AG20443 (cell line): ENCODE measurements around the gene EYS.

Experiments used
- DNase-seq: peaks from one replicate; pipeline ENCODE4 v3.0.0; 2012; ENCODE audit warnings: low spot score, mixed read lengths

Gene EYS

GRCh38 chr6:64955435-64955848 lies 751.6 kb downstream of the EYS start:
- DNase-seq: no peak

- DNase-seq: no peak
Measured at GRCh38 chr6:64949257-64949656, 757.8 kb downstream of the EYS start.

- DNase-seq: no peak
Measured at GRCh38 chr6:64948261-64948660, 758.8 kb downstream of the EYS start.

GRCh38 chr6:64945450-64945849 lies 761.6 kb downstream of the EYS start:
- no peak for DNase-seq

- no peak for DNase-seq
Measured at GRCh38 chr6:64932486-64932885, 774.5 kb downstream of the EYS start.

- DNase-seq: no peak
Measured at GRCh38 chr6:64930681-64931080, 776.3 kb downstream of the EYS start.

GRCh38 chr6:64926051-64926450 lies 781.0 kb downstream of the EYS start:
- DNase-seq: no peak

GRCh38 chr6:64920257-64920656 lies 786.8 kb downstream of the EYS start:
- no peak for DNase-seq

- no peak for DNase-seq
Measured at GRCh38 chr6:64914124-64914523, 792.9 kb downstream of the EYS start.

GRCh38 chr6:64912966-64913365 lies 794.1 kb downstream of the EYS start:
- no peak for DNase-seq

GRCh38 chr6:64908104-64908503 lies 798.9 kb downstream of the EYS start:
- no peak for DNase-seq

GRCh38 chr6:64904616-64905015 lies 802.4 kb downstream of the EYS start:
- no peak for DNase-seq

- no peak for DNase-seq
Measured at GRCh38 chr6:64902596-64902995, 804.4 kb downstream of the EYS start.

- no peak for DNase-seq
Measured at GRCh38 chr6:64896939-64897338, 810.1 kb downstream of the EYS start.

GRCh38 chr6:64895945-64896344 lies 811.1 kb downstream of the EYS start:
- no peak for DNase-seq

- no peak for DNase-seq
Measured at GRCh38 chr6:64890609-64891008, 816.4 kb downstream of the EYS start.

- DNase-seq: no peak
Measured at GRCh38 chr6:64889144-64889543, 817.9 kb downstream of the EYS start.

GRCh38 chr6:64874776-64875175 lies 832.2 kb downstream of the EYS start:
- DNase-seq: no peak

- no peak for DNase-seq
Measured at GRCh38 chr6:64872633-64873032, 834.4 kb downstream of the EYS start.

GRCh38 chr6:64861039-64861651 lies 845.9 kb downstream of the EYS start:
- DNase-seq: no peak

- no peak for DNase-seq
Measured at GRCh38 chr6:64860203-64860602, 846.8 kb downstream of the EYS start.

GRCh38 chr6:64850121-64850520 lies 856.9 kb downstream of the EYS start:
- DNase-seq: no peak

GRCh38 chr6:64848467-64848866 lies 858.6 kb downstream of the EYS start:
- DNase-seq: no peak

GRCh38 chr6:64847396-64847795 lies 859.6 kb downstream of the EYS start:
- no peak for DNase-seq

- no peak for DNase-seq
Measured at GRCh38 chr6:64838726-64839125, 868.3 kb downstream of the EYS start.
